ENCODE data around the gene GPHN.

GRCh38 chr14:66495218-66496098 is 12.5 kb upstream of the GPHN start:
- TF ChIP-seq CTCF (IDR thresholded peaks at IDR 0.05) (peak; percentile 54 to 79 (median 75)), POLR2A (IDR thresholded peaks at IDR 0.05) (no peak)

Measured in thyroid gland (tissue), 4 donors.